Liver (tissue), 9 donors: ENCODE data around the gene WDR7. TPM values are rescaled to one million over a fixed set of nuclear protein-coding genes. Genes with fewer than 3 reads are reported as not detected.

ENCODE experiments used
- DNase-seq: peaks from one replicate; pipeline ENCODE4 v3.0.0-alpha.2; 2017; ENCODE audit warnings: low spot score
- H3K27ac ChIP-seq, 2 donors: one replicate each; pipeline ENCODE4 v1.7.0; 2013; ENCODE audit warnings: inconsistent platforms in 2 of 2, low read length in 2 of 2, control low read depth in 1 of 2, low read depth in 1 of 2, mild to moderate bottlenecking in 1 of 2
- H3K27me3 ChIP-seq, 4 donors: one replicate each; pipeline versions ENCODE4 v1.6.1 to v1.7.0; 2013; ENCODE audit warnings: low read length in 3 of 4, inconsistent platforms in 1 of 4, mild to moderate bottlenecking in 1 of 4, moderate library complexity in 1 of 4; ENCODE audit not compliant: control insufficient read depth in 4 of 4, insufficient read depth in 4 of 4
- H3K36me3 ChIP-seq, 4 donors: one replicate each; pipeline versions ENCODE4 v1.6.1 to v1.7.0; 2013; ENCODE audit warnings: low read length in 3 of 4, mild to moderate bottlenecking in 3 of 4, low read depth in 1 of 4, moderate library complexity in 1 of 4; ENCODE audit not compliant: control insufficient read depth in 4 of 4, insufficient read depth in 3 of 4
- H3K4me1 ChIP-seq, 4 donors: one replicate each; pipeline versions ENCODE4 v1.6.1 to v1.7.0; 2013; ENCODE audit warnings: low read length in 3 of 4, mild to moderate bottlenecking in 3 of 4, moderate library complexity in 1 of 4; ENCODE audit not compliant: control insufficient read depth in 4 of 4, insufficient read depth in 4 of 4
- H3K4me3 ChIP-seq, 3 donors: one replicate each; pipeline versions ENCODE4 v1.6.1 to v1.7.0; 2013; ENCODE audit warnings: low read length in 3 of 3, control low read depth in 1 of 3, low read depth in 1 of 3, mild to moderate bottlenecking in 1 of 3
- H3K9ac ChIP-seq, 2 donors: one replicate each; pipeline ENCODE4 v1.7.0; 2013; ENCODE audit warnings: low read length in 2 of 2, mild to moderate bottlenecking in 2 of 2, moderate library complexity in 2 of 2, control low read depth in 1 of 2, low read depth in 1 of 2
- H3K9me3 ChIP-seq, 4 donors: one replicate each; pipeline versions ENCODE4 v1.6.1 to v1.7.0; 2013; ENCODE audit warnings: low read length in 3 of 4; ENCODE audit not compliant: control insufficient read depth in 4 of 4
- EGR1 ChIP-seq, 2 donors: IDR thresholded peaks; 2 replicates each; pipeline ENCODE4 v1.6.1; 2016 to 2018; ENCODE audit warnings: antibody characterized with exemption in 2 of 2, low read depth in 2 of 2
- FOXA1 ChIP-seq: IDR thresholded peaks from 2 replicates; pipeline ENCODE4 v1.6.1; 2016; ENCODE audit warnings: antibody characterized with exemption
- FOXA2 ChIP-seq: IDR thresholded peaks from 2 replicates; pipeline ENCODE4 v1.6.1; 2016; ENCODE audit warnings: antibody characterized with exemption
- GABPA ChIP-seq, 2 donors: IDR thresholded peaks in 1 of 2; conservative IDR thresholded peaks in 1 of 2; 2 replicates each; pipeline ENCODE4 v1.6.1; 2016; ENCODE audit warnings: antibody characterized with exemption in 2 of 2, mild to moderate bottlenecking in 1 of 2, moderate library complexity in 1 of 2
- HNF4A ChIP-seq, 2 donors: conservative IDR thresholded peaks; 2 replicates each; pipeline ENCODE4 v1.6.1; 2016; ENCODE audit warnings: antibody characterized with exemption in 2 of 2, mild to moderate bottlenecking in 2 of 2
- HNF4G ChIP-seq: IDR thresholded peaks from 2 replicates; pipeline ENCODE4 v1.6.1; 2016; ENCODE audit warnings: antibody characterized with exemption
- JUND ChIP-seq, 2 donors: IDR thresholded peaks; 2 replicates each; pipeline ENCODE4 v1.6.1; 2016; ENCODE audit warnings: antibody characterized with exemption in 2 of 2
- RAD21 ChIP-seq, 2 donors: IDR thresholded peaks; 2 replicates each; pipeline ENCODE4 v1.6.1; 2016; ENCODE audit warnings: antibody characterized with exemption in 2 of 2, mild to moderate bottlenecking in 2 of 2
- REST ChIP-seq: IDR thresholded peaks from 2 replicates; pipeline ENCODE4 v1.6.1; 2016; ENCODE audit warnings: antibody characterized with exemption, mild to moderate bottlenecking
- RXRA ChIP-seq, 2 donors: IDR thresholded peaks; 2 replicates each; pipeline ENCODE4 v1.6.1; 2017 to 2018; ENCODE audit warnings: antibody characterized with exemption in 2 of 2, mild to moderate bottlenecking in 1 of 2
- YY1 ChIP-seq: IDR thresholded peaks from 2 replicates; pipeline ENCODE4 v1.6.1; 2016; ENCODE audit warnings: antibody characterized with exemption, mild to moderate bottlenecking
- WGBS: extraction: QIAGEN DNeasy Blood & Tissue Kit; methylation state at CpG from one replicate; pipeline ENCODE4 v1.1.7; 2013; 5-methylcytosine and 5-hydroxymethylcytosine counted together
- polyA plus RNA-seq, 2 donors: library from polyadenylated mRNA; stranded (reverse) in 1 of 2; unstranded in 1 of 2; fragments of 200-250 nt in 1 of 2; fragments of >200 nt in 1 of 2; fragmentation: Nextera tagmentation in 1 of 2; extraction: Ambion mirVana in 1 of 2; gene quantifications; one replicate each; pipeline versions ENCODE4 v1.2.1 to v1.2.3, GENCODE V29; 2013 to 2015
- total RNA-seq, 2 donors: library from RNA; depleted of rRNA; stranded (reverse); fragments of >200 nt; gene quantifications; one replicate each; pipeline ENCODE4 v1.2.3, GENCODE V29; 2014
- TF ChIP-seq, protein P1 (sequence below): fragments of 150-350 bp; IDR thresholded peaks from 2 replicates; pipeline ENCODE4 v1.5.1; 2017; ENCODE audit warnings: improper control_type of control experiment, low read depth, low read length; ENCODE audit not compliant: missing input control
- TF ChIP-seq, protein P2 (sequence below): IDR thresholded peaks from 2 replicates; pipeline ENCODE4 v1.6.1; 2016; ENCODE audit warnings: antibody characterized with exemption
- donor health status: healthy.
- donor health status: healthy.
- donor health status: healthy.
- donor health status: healthy.
- donor health status: healthy.

Gene WDR7
- total and polyA plus RNA-seq, 4 donors: 4.5 to 26.6 (median 13.2) TPM

GRCh38 chr18:56662902-56663301, 11.7 kb downstream of the WDR7 start:
- peaks cover 0 to under 1% (median 0%) of the 10 kb centered on the region in 4 donors for H3K4me1 ChIP-seq
- H3K27me3 ChIP-seq: no peaks in the 10 kb centered on the region
- no peaks in the 10 kb centered on the region for H3K36me3 ChIP-seq
- no peaks in the 10 kb centered on the region for H3K9me3 ChIP-seq
- WGBS: 82% methylated on average over 2 of the region's 2 CpGs
- DNase-seq: no peak
- H3K9ac ChIP-seq: no peak overlapping the region
- no peak overlapping the region for H3K4me3 ChIP-seq
- TF ChIP-seq FOXA1: no peak
- no peak for TF ChIP-seq GABPA (IDR thresholded peaks at IDR 0.05 in 1 of 2, conservative IDR thresholded peaks at IDR 0.05 in 1 of 2)
- TF ChIP-seq REST: no peak
- no peak for TF ChIP-seq EGR1 (IDR thresholded peaks at IDR 0.05; ENCODE audit: low read depth in 2 of 2)
- TF ChIP-seq, protein P1, sequence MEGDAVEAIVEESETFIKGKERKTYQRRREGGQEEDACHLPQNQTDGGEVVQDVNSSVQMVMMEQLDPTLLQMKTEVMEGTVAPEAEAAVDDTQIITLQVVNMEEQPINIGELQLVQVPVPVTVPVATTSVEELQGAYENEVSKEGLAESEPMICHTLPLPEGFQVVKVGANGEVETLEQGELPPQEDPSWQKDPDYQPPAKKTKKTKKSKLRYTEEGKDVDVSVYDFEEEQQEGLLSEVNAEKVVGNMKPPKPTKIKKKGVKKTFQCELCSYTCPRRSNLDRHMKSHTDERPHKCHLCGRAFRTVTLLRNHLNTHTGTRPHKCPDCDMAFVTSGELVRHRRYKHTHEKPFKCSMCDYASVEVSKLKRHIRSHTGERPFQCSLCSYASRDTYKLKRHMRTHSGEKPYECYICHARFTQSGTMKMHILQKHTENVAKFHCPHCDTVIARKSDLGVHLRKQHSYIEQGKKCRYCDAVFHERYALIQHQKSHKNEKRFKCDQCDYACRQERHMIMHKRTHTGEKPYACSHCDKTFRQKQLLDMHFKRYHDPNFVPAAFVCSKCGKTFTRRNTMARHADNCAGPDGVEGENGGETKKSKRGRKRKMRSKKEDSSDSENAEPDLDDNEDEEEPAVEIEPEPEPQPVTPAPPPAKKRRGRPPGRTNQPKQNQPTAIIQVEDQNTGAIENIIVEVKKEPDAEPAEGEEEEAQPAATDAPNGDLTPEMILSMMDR: no peak
- TF ChIP-seq JUND (IDR thresholded peaks at IDR 0.05): no peak
- H3K27ac ChIP-seq: no peak overlapping the region

DNA sequence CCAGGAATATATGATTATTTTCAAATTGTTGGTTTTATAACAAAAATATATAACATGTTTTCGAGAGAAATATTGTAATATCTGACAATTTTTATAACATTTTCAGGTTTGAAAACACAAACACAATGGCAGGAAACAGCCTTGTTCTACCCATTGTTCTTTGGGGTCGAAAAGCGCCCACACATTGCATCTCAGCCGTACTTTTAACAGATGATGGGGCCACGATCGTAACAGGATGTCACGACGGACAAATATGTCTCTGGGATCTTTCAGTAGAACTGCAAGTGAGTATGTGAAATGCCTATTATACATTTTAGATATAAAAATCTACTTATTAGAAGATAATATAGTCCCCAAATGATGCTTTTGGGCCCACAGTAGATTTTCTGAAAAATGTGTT, 21.2 kb downstream of the WDR7 start:
- Histone ChIP-seq H3K4me3 (no peak overlapping the region), H3K27ac (no peak overlapping the region), H3K27me3 (no peaks in the 10 kb centered on the region), H3K4me1 (peaks cover 0 to 6% (median 4%) of the 10 kb centered on the region in 4 donors), H3K9me3 (no peaks in the 10 kb centered on the region), H3K9ac (no peak overlapping the region), H3K36me3 (peaks cover 0 to 3% (median under 1%) of the 10 kb centered on the region in 4 donors)
- TF ChIP-seq, protein P2, sequence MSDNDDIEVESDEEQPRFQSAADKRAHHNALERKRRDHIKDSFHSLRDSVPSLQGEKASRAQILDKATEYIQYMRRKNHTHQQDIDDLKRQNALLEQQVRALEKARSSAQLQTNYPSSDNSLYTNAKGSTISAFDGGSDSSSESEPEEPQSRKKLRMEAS: no peak
- no peak for TF ChIP-seq HNF4G
- TF ChIP-seq FOXA1: no peak
- no peak for TF ChIP-seq RAD21 (IDR thresholded peaks at IDR 0.05)
- no peak for TF ChIP-seq RXRA (IDR thresholded peaks at IDR 0.05)
- TF ChIP-seq YY1: no peak
- no peak for TF ChIP-seq HNF4A (conservative IDR thresholded peaks at IDR 0.05)
- TF ChIP-seq, protein P1: no peak
- no peak for TF ChIP-seq FOXA2
- TF ChIP-seq JUND (IDR thresholded peaks at IDR 0.05): no peak
- 80% methylated on average over 8 of the region's 8 CpGs for WGBS
- DNase-seq: no peak
